Glutamatergic neuron (in vitro differentiated cells): Measurements from ENCODE around the gene P4HTM. TPM values are rescaled to one million over a fixed set of nuclear protein-coding genes. Genes with fewer than 3 reads are reported as not detected.
A peak's percentile ranks its signal among the peaks of the same experiment; 100 is the strongest.

Source experiments
- DNase-seq: peaks from one replicate; pipeline ENCODE4 v3.0.0; 2022
- H3K27ac Mint-ChIP-seq: one replicate; pipeline ENCODE4 v1.8.0; 2020; ENCODE audit warnings: mild to moderate bottlenecking, mixed read lengths, inconsistent platforms; ENCODE audit not compliant: unreplicated experiment
- H3K27me3 Mint-ChIP-seq: one replicate; pipeline ENCODE4 v1.8.0; 2020; ENCODE audit warnings: mild to moderate bottlenecking, moderate library complexity, mixed read lengths, inconsistent platforms; ENCODE audit not compliant: unreplicated experiment
- H3K36me3 Mint-ChIP-seq: one replicate; pipeline ENCODE4 v1.8.0; 2020; ENCODE audit warnings: mild to moderate bottlenecking, mixed read lengths, inconsistent platforms; ENCODE audit not compliant: unreplicated experiment
- H3K4me1 Mint-ChIP-seq: one replicate; pipeline ENCODE4 v1.8.0; 2020; ENCODE audit warnings: mild to moderate bottlenecking, low read depth, mixed read lengths, inconsistent platforms; ENCODE audit not compliant: unreplicated experiment
- H3K4me3 Mint-ChIP-seq: one replicate; pipeline ENCODE4 v1.8.0; 2020; ENCODE audit warnings: mild to moderate bottlenecking, mixed read lengths, inconsistent platforms; ENCODE audit not compliant: unreplicated experiment
- H3K9me3 Mint-ChIP-seq: one replicate; pipeline ENCODE4 v1.8.0; 2020; ENCODE audit warnings: mild to moderate bottlenecking, moderate library complexity, mixed read lengths, inconsistent platforms; ENCODE audit not compliant: unreplicated experiment
- microRNA-seq: library from miRNA; unstranded; fragments of <30 nt; microRNA quantifications from one replicate; pipeline ENCODE4, GENCODE V29; 2020; ENCODE audit not compliant: unreplicated experiment
- total RNA-seq: library from RNA; stranded (reverse); fragmentation: NEBNext Ultra II Directional; extraction: Animal tissue kit (Norgen Biotek cat#: 25700); gene quantifications from one replicate; pipeline ENCODE4 v1.2.1, GENCODE V29; 2021; ENCODE audit not compliant: unreplicated experiment
- TF ChIP-seq, protein P1 (sequence below): fragments of 200-600 bp; sonication (generic); IDR thresholded peaks from one replicate; pipeline ENCODE4 v1.5.0; 2021; ENCODE audit not compliant: partially characterized antibody, unreplicated experiment

Gene P4HTM
- total RNA-seq, 1 donor from 2014 or later, result 18.4 TPM

DNA sequence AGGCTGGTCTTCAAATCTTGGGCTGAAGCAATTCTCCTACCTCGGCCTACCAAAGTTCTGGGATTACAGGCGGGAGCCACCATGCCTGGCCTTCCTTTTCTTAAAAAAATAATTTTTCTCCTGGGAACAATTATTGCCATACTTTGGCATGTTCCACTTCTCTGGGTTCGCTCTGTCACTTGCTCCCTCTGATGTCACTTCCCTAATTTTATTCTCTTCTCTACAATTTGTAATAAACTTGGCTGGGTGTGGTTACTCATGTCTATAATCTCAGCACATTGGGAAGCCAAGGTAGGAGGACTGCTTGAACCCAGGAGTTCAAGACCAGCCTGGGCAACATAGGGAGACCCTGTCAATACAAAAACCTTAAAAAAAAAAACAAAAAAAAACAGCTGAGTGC, 45.2 kb downstream of the P4HTM start:
- TF ChIP-seq, protein P1, sequence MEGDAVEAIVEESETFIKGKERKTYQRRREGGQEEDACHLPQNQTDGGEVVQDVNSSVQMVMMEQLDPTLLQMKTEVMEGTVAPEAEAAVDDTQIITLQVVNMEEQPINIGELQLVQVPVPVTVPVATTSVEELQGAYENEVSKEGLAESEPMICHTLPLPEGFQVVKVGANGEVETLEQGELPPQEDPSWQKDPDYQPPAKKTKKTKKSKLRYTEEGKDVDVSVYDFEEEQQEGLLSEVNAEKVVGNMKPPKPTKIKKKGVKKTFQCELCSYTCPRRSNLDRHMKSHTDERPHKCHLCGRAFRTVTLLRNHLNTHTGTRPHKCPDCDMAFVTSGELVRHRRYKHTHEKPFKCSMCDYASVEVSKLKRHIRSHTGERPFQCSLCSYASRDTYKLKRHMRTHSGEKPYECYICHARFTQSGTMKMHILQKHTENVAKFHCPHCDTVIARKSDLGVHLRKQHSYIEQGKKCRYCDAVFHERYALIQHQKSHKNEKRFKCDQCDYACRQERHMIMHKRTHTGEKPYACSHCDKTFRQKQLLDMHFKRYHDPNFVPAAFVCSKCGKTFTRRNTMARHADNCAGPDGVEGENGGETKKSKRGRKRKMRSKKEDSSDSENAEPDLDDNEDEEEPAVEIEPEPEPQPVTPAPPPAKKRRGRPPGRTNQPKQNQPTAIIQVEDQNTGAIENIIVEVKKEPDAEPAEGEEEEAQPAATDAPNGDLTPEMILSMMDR, result no peak
- no peaks in the 10 kb centered on the region for H3K9me3 Mint-ChIP-seq
- H3K36me3 Mint-ChIP-seq, result peaks cover 5% of the 10 kb centered on the region
- H3K4me3 Mint-ChIP-seq, result no peak overlapping the region
- DNase-seq, result no peak
- no peaks in the 10 kb centered on the region for H3K4me1 Mint-ChIP-seq
- no peak overlapping the region for H3K27ac Mint-ChIP-seq
- peaks cover 4% of the 10 kb centered on the region for H3K27me3 Mint-ChIP-seq

DNA sequence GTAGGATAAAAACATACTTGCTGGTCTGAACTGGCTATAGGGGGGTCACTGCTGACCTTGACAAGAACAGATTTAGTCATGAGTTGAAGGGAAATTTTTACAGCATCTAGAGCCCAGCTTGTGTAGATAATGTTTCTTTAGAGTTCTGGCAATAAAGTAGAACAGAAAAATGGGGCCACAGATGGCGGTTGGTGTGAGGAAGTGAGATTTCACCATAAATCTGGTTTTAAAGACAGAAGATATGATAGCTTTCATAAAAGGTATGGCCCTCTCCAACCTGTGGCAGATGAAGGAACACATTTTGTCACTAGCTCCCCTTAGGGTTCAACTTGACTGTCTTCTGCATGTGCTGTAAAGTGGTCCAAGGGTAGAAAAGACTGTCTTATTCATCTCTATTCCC, 63.5 kb downstream of the P4HTM start:
- TF ChIP-seq, protein P1, result no peak
- Mint-ChIP-seq H3K27me3 (peaks cover 4% of the 10 kb centered on the region), H3K4me3 (no peak overlapping the region), H3K27ac (no peak overlapping the region), H3K4me1 (no peaks in the 10 kb centered on the region), H3K36me3 (peaks cover 3% of the 10 kb centered on the region), H3K9me3 (peaks cover 2% of the 10 kb centered on the region)
- no peak for DNase-seq

DNA sequence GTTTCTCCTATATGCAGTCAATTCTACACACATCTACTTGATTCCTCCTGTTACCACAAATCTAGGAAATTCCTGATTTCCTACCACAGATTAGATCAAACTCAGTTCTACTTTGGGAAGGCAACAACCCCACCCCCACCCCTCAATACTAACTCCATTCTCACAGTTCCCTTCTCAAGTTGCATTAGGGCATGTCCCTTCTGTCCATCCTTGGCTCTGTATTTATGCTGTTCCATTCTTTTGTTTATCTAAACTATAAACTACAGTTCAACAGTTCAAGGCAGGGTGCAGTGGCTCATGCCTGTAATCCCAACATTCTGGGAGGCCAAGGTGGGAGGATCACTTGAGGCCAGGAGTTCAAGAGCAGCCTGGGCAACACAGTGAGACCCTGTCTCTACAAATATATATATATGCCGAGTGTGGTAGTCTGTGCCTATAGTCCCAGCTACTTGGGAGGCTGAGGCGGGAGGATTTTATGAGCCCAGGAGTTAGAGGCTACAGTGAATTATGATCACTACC, 64.4 kb downstream of the P4HTM start:
- H3K9me3 Mint-ChIP-seq, result peaks cover 2% of the 10 kb centered on the region
- TF ChIP-seq, protein P1, result no peak
- no peak overlapping the region for H3K4me3 Mint-ChIP-seq
- peaks cover 4% of the 10 kb centered on the region for H3K27me3 Mint-ChIP-seq
- H3K36me3 Mint-ChIP-seq, result peaks cover 3% of the 10 kb centered on the region
- H3K27ac Mint-ChIP-seq, result no peak overlapping the region
- no peak for DNase-seq
- no peaks in the 10 kb centered on the region for H3K4me1 Mint-ChIP-seq

Small RNA genes within 50 kb of the gene (microRNA-seq; reads per million reads assigned to microRNA genes)
- 5,745 reads per million, percentile 97 among the genes with 10 or more reads in this experiment for gene MIR191
- 4,427 reads per million, percentile 96 among the genes with 10 or more reads in this experiment for gene MIR425

Other genes with a start within 250 kb of the P4HTM start
- 55.5 TPM for gene PRKAR2A, start 142.4 kb upstream of the P4HTM start, total RNA-seq
- gene SLC25A20, start 91.4 kb upstream of the P4HTM start, total RNA-seq, result 24.3 TPM
- gene ARIH2, start 71.4 kb upstream of the P4HTM start, total RNA-seq, result 74.6 TPM
- 236 TPM for gene WDR6, start 17.1 kb downstream of the P4HTM start, total RNA-seq
- 26.3 TPM for gene DALRD3, start 28.3 kb downstream of the P4HTM start, total RNA-seq
- 50.6 TPM for gene NDUFAF3, start 31.9 kb downstream of the P4HTM start, total RNA-seq
- 100 TPM for gene IMPDH2, start 39.2 kb downstream of the P4HTM start, total RNA-seq
- gene QRICH1, start 103.8 kb downstream of the P4HTM start, total RNA-seq, result 135 TPM
- gene QARS1, start 114.5 kb downstream of the P4HTM start, total RNA-seq, result 266 TPM
- 83.1 TPM for gene USP19, start 130.6 kb downstream of the P4HTM start, total RNA-seq
- gene LAMB2, start 142.8 kb downstream of the P4HTM start, total RNA-seq, result 16.6 TPM
- 22.1 TPM for gene CCDC71, start 176.1 kb downstream of the P4HTM start, total RNA-seq
- gene KLHDC8B, start 181.4 kb downstream of the P4HTM start, total RNA-seq, result 36.3 TPM